GM21576 (cell line): Measurements from ENCODE around the gene PAOX.
"Not testable (repeated sequence)": the region's sequence is repeated elsewhere in the genome, so short reads cannot be mapped to it uniquely, and the experiment has no call there.

Experiments used
- ATAC-seq: cut with Tn5 transposase; IDR thresholded peaks from one replicate; pipeline ENCODE4 v1.9.1; 2021; ENCODE audit warnings: mild to moderate bottlenecking, moderate library complexity; ENCODE audit not compliant: unreplicated experiment

Gene PAOX

DNA sequence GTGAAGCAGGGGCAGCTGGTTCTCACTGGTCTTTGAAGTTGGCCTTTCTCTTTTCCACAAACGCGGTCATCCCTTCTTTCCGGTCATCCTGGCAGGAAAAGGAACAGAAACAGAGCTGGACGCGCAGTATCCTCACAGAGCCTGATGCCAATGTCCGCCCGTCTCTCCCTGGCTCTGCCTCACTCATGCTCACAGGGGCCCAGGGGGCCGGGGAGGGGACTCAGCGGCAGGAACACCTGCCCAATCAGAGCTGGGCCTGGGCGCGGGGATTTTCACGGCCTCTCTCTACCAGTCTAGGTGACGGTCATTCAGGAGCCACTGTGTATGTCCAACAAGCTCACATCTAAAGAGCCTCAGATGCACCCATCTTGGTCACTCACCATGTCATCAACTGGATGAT lies 16.2 kb upstream of the PAOX start:
- no peak for ATAC-seq

DNA sequence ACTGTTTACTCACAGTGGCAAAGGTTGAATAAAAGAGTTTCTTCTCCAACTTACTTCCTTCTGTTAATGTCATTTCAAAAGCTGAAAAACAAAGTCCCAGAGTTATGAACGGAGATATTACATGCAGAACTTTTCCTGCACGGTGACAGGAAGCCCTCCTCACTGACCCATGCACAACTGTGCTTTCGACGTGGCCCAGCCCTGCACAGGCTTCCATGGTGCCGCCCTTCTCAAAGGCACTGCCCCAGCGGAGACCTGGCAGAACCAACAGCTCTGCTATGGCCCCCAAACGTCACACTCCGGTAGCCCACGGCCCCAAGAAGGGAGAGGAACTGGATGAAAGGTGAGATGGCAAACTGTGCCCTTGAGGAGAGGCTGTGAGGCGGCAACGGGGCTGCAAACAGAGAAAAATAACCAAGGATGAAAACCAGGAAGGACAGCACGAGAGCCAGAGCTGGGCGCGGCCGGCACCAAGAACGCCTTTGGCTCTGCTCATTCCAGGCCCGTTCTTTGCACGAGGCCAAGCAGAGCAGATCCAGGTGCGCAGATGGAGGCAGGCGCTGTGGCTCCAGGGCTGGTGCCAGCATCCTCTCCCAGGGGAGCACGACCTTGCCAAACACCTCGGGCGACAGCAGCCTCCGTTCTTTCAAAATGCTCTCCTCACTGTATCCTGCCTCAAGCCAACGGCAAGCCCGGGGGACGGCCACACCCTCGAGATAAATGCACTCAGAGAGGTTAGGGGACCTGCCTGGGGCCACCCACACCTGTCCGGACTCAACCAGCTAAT lies 14.2 kb upstream of the PAOX start:
- no peak for ATAC-seq

DNA sequence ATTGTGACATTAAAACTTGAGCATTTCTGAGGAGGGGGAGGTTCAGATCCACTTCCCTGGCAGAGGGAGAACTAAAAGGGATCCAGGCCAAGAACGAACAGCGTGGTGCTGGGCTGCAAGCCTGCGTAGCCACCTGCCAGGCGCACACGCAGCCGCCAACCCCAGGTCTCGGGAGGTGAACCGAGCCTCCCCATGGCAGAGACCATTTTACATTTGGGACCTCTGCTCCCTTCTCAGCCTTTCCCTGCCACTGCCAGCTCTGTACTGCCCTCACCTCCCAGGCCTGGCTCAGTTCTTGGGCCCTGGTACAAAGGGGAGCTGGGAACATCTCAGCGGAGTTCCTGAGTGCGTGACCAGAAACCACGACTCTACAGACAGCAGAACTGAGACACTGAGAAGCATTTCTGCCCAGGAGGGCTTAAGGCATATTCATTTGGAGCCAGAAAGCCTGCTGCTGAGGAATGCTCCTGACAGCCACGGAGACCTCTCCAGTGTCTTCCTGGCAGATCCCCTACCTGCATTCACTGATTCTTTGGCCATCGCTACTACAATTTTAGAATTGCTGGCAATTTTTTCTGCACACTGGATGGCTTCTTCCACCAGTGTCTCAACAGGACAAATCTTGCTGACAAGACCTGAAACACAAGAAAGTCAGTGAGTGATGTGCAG lies 13.5 kb upstream of the PAOX start:
- no peak for ATAC-seq

DNA sequence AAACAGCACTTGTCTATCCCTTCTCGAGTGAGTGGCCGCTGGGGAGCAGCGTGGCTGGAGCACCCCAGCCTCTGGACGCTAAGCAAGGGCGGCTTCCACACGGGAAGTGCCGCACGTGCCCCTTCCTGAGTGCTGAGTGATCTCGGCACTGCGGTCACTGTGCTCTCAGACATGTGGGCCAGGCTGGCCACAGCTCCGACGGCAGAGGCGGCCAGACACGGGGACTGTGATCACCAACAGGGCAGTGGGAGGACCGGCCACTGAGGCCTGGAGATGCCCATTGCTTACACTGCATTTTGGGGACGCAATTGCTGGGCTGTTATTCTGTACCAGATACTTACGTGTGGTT lies 13.0 kb upstream of the PAOX start:
- ATAC-seq, result no peak

DNA sequence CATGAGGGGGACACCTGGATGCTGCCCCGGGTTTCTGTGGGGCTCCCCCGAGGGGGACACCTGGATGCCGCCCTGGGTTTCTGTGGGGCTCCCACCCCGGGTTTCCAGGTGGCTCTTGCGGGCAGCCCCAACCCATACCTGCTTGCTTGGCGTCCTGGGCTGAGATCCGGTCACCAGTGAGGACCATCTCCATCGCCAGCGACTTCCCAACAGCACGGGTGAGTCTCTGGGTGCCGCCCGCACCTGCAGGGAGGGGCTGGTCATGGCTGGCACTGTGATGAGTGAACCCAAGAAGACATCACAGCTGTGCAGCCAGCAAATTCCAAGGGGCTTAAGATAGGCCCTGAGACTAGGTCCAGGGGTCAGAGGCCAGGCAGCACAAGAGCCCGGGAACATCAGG lies 12.3 kb upstream of the PAOX start:
- ATAC-seq, result no peak

DNA sequence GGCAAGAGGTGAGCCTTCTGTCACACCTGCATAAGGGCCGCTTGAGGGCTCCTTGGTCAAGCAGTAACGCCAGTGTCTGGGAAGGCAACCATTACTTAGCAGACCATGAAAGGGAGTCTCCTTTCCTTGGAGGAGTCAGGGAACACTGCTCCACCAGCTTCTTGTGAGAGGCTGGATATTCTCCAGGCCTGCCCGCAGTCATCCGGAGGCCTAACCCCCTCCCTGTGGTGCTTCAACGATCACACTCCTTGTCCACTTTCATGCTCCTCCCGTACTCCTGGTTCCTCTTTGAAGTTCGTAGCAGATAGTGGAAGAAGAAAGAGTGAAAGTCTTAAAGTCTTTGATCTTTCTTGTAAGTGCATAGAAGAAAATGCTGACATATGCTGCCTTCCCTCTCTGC lies 11.6 kb upstream of the PAOX start:
- ATAC-seq, result not testable (repeated sequence)

DNA sequence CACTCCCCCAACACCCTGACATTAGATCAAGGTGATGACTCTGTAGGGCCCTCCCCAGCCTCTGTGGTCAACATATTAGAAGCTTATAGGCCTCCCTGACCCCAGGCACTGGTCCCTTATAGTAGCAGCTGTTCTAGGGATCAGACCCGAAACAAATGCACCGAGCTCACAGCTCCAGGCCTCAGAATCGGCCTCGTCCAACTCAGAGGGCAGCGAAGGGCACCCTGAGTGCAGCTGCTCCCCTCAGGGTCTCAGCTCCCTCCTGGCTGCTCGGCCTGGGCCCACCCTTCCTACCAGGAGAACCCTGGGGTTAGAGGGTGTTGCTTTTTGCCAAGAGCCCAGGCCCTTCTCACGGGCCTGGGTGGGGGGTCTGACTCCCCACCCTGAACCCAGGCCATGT lies 10.9 kb upstream of the PAOX start:
- ATAC-seq, result no peak

DNA sequence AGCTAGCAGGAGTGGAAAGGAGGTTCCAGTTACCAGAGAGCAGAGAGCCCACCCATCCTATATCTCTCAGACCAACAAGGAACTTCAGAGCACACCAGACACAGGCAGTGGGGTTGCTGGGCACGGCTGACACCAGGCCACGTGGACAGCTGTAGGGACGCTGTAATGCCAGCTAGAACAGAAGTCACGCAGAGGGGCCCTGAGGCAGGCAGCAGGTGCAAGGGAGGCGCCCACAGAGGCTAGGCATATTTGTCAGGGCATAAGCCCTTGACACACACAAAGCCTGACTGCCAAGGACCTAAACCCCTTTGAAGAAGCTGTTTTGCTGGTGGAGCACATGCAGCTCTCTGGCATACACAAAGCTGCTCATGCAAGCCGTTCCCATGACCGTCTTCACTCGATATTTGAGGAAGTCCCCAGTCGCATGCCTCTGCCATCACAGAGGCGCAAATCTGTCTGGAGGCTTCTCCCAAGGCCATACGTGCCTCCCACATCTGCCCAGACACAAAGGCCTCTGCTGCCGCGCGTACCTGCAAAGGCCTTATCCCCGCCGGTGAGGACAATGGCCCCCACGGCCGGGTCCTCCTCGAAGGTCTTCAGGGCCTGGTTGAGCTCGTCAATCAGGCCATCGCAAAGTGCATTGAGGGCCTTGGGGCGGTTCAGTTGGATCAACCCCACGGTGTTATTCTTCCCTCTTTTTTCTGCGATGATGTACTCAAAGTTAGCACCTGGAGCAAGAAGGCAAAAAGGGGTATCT lies 8.9 kb upstream of the PAOX start:
- no peak for ATAC-seq

DNA sequence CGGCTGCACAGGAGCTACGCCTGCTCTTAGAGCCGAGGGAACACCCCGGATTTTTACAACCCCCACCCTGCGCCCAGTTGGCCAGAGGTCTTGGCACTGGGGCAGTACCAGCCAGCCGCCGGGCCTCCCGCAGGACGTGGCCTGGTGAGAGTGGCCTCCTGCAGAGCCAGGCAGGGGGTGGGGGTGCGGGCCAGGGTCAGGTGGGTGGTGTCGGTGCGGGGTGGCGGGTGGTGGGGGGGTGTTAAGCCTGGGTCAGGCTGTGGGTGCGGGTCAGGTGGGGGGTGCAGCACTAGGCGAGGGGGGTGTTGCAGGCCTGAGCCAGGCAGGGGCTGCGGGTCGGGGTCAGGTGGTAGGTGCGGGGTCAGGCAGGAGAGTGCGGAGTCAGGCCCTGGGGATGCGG lies 6.6 kb upstream of the PAOX start:
- no peak for ATAC-seq

DNA sequence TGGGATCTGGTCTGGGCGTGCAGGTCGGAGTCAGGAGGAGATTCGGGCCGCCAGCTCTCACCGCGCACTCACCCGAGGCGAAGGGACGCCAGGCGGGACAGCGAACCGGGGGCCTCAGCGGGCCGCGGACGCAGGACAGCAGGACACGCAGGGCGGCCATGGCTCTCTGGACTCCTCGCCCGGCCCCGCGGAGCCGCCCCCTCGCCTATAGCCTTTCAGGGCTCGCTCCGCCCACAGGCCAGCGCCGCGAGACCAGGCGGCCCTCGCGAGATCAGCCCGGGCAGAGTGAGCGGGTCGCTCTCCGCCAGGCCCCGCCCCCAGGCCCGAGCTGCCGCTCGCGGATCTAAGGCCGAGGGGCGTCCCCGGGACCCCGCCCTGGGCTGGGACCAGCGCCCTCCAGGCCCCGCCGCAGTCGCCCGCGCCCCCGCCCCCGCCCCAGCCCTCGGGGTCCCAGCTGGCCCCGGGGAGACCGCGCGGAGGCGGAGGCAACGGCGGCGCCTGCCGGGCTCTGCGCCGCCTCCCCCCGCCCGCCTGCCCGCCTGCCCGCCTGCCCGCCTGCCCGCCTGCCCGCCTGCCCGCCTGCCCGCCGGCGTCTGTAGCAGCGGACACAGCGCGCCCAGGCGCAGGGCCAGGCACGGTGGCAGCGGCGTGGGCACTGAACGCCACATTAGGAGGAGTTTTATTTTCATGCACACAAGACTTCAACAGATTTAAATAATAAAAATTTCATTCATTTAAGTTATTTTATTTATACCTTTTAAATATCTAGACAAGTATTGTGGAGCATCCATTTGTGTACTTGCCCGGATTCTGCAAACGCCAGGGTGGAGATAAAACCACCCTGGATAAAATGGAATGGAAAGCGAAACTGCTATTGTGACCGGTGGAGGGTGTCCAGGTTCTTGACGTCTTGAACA lies 5.6 kb upstream of the PAOX start, which contains the start of gene ECHS1:
TSS of gene ECHS1 (minus strand) at position 181 of the 917 bp plus-strand sequence. CDS start at position 160, 21 bp downstream.
- ATAC-seq, result peak; percentile 97

DNA sequence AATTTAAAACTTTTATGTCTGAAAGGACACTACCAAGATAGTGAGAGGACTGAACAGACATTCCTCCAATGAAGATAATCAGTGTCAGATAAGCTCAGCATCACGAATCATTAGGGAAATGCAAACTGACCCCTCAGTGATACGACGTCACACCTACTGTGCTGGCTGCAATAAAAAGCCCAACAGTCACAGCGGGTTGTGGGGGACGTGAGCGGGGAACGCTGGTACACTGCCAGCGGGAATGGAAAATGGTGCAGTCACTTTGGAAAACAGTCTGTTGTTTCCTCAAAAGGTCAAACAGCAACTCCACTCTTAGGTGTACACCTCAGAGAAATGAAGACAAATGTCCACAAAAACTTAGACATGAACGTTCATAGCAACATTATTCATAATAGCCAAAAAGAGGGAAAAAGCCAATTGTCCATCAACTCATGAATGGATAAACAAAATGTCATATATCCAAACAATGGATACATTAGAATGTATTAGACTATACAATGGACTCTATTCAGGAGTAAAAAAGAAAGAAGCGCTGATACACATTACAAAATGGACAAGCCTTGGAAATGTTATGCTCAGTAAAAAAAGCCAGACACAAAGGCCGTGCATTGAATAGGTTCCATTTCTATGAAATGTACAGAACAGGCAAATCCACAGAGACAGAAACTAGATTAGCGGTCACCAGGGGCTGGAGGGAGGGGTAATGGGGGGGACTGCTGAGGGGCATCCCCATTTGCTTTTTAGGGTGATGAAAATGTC lies 3.5 kb upstream of the PAOX start:
- no peak for ATAC-seq

DNA sequence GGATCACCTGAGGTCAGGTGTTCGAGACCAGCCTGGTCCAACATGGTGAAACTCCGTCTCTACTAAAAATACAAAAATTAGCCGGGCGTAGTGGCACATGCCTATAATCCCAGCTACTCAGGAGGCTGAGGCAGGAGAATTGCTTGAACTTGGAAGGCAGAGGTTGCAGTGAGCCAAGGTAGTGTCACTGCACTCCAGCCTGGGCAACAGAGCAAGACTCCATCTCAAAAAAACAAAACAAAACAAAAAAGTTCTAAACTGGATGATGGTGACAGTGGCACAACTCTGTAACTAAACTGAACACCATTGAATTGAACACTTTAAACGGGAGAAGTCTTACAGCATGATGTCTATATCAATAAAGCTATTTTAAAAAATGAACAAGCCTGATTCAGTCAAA lies 2.9 kb upstream of the PAOX start:
- ATAC-seq, result not testable (repeated sequence)

DNA sequence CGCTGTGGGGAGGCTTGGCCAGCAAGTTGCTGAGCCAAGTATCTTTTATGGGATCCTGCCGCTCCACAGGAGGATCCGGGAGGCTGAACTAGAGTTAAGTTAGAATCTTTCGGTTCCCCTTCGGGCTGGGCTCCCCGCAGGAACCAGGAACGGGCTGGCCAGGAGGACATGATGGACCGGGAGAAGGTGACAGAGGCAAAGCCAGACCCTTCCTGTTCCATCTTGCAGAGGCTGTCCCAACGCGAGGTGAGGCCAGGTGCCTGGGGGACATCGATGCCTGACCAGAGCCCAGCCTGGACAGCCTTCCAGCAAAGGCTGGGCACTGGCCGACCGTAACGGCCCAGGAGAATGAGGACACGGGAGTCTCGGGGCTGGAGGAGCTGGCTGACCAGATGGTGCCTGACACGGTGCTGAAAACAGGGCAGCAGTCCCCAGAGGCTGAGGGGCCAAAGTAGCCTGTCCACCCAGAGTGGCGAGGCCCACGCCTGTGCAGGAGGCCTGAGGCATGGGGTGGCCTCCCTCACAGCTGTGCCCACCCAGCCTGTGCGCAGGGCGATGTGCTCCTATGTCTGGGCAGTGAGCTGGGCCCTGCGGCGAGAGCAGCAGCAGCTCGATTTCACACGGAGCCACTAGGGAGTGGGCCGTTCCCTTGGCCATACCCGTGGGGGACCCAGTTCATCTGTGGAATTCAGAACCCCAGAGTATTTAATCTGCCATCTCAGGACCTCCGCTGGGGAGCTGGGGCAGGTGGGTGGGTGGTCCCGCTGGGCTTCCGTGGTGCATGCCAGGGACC lies 1.8 kb upstream of the PAOX start:
- ATAC-seq, result no peak

DNA sequence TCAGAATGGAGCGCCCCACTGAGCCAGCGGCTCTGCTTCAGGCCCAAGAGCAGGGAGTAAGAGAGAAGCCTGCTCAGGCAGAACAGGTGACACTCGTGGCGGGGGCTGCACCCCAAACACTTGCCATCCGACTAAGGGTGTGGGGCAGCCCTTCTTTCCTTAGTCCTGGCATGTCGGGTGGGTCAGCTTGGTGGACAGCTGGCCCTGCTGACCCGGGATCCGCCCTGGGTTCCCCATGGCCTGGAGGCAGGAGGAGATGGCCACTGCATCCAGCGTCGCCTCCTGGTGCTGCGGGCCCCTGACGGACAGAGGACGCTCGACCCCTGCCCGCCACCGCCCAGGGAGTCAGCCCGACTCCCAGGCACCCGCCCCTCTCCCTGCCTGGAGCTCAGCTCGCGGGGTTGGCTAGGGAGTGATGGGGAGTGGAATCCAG lies 1.2 kb upstream of the PAOX start:
- no peak for ATAC-seq

DNA sequence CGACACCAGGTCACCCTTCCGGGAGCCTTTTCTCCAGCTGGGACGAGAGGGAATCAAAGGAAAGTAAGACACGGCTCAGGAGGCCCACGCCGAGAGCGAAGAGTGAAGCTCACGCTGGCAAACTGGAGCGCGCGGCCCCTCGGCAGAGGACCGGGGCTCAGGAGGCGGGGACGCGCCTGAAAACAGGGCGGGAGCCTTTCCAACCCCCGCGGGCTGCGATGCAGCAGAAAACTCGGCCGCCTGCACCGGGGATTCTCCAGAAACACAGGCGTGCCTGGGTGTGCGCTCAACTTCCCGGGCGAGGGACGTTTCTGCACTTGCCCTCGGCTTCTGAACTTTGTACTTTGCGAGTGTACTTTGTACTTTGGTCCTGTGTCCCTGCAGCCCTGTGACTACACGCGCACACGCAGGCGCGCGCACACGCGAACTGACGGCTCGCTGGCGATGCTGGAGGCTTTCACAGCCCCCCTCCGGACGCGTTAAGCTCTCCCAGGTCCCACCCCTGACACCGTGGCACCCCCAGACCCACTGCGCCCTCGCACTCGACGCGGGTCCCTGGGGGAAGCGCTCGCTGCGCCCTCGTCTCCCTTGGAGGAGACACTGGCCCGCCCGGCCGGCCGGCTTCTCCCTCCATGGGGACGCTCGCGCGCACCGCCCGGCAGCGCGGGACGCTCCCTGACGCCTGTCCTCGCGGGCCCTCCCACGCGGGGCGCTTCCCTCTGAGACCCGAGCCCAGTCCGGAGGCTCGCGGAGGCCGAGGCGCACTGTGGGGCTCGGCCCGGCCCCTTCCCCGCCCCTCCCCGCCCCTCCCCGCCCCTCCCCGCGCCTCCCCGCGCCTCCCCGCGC lies 588 bp upstream of the PAOX start:
- ATAC-seq, result peak; percentile 41

DNA sequence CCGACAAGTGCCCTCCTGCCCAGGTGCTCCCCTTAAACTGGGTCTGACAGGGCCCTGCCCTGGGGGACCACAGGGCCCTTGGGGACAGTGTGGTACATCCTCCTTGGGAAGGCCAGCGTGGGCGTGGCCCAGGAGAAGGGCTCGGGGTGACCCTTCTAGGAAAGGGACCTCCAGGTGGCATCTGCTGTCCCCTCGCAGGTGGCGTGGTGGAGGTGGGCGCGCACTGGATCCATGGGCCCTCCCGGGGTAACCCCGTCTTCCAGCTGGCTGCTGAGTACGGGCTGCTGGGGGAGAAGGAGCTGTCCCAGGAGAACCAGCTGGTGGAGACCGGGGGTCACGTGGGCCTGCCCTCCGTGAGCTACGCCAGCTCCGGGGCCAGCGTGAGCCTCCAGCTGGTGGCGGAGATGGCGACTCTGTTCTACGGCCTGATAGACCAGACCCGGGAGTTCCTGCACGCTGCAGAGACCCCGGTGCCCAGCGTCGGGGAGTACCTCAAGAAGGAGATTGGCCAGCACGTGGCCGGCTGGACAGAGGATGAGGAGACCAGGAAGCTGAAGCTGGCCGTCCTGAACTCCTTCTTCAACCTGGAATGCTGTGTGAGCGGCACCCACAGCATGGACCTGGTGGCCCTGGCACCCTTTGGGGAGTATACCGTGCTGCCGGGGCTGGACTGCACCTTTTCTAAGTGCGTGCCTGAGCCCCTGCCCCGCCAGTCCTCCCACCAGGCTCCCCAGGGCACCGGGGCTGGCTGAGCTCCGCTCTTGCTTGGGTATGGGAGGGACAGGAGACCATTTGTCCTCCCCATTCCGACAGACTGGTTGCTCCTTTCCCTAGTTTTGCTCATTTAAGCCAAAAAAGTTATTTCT lies 972 bp downstream of the PAOX start:
- no peak for ATAC-seq

DNA sequence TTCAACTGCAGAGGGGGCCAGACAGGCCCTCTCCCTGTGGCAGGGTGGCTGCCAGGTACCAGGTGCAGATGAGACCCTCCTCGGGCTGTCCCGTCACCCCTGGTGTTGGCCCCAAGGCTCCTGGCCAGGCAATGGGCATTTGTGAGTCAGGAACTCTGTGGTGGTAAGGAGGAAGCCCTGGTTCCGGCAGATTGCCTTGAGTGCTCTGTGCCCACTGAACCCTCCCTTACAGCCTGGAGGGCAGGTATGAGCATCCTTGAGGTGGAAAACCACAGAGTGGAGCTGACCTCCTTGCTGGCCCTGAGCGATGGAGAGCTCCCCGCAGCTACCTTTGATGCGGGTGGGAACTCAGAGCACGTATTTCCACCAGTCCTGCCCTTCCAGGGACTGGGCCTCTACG lies 2.0 kb downstream of the PAOX start:
- no peak for ATAC-seq
